SW480 (cell line): ENCODE results near the gene SIN3B.
A peak's percentile ranks its signal among the peaks of the same experiment; 100 is the strongest.

ENCODE experiments used
- DNase-seq: peaks from one replicate; pipeline ENCODE4 v3.0.0-alpha.2; 2016; ENCODE audit warnings: low spot score

SIN3B gene

GRCh38 chr19:16889366-16889882 lies 60.2 kb downstream of the SIN3B start:
- no peak for DNase-seq

- DNase-seq, result no peak
These were observed 60.8 kb downstream of the SIN3B start for GRCh38 chr19:16889883-16890460.

- DNase-seq, result no peak
These were observed 61.4 kb downstream of the SIN3B start for GRCh38 chr19:16890461-16891184.

- DNase-seq, result no peak
These were observed 62.6 kb downstream of the SIN3B start for GRCh38 chr19:16891696-16892382.

GRCh38 chr19:16892436-16892835 lies 63.2 kb downstream of the SIN3B start:
- DNase-seq, result no peak

GRCh38 chr19:16892868-16893685 lies 63.9 kb downstream of the SIN3B start:
- no peak for DNase-seq

GRCh38 chr19:16893686-16893989 lies 64.4 kb downstream of the SIN3B start:
- no peak for DNase-seq

- no peak for DNase-seq
These were observed 64.9 kb downstream of the SIN3B start for GRCh38 chr19:16894080-16894479.

- DNase-seq, result no peak
These were observed 66.4 kb downstream of the SIN3B start for GRCh38 chr19:16895467-16896145.

GRCh38 chr19:16896146-16897028 lies 67.2 kb downstream of the SIN3B start:
- peak; percentile 55 for DNase-seq

- DNase-seq, result peak; percentile 90
These were observed 68.0 kb downstream of the SIN3B start for GRCh38 chr19:16897029-16897855.

GRCh38 chr19:16897856-16898161 lies 68.6 kb downstream of the SIN3B start:
- no peak for DNase-seq

- DNase-seq, result no peak
These were observed 69.3 kb downstream of the SIN3B start for GRCh38 chr19:16898361-16899015.

- peak; percentile 44 for DNase-seq
These were observed 70.4 kb downstream of the SIN3B start for GRCh38 chr19:16899566-16900075.

- no peak for DNase-seq
These were observed 72.4 kb downstream of the SIN3B start for GRCh38 chr19:16901491-16902175.

- no peak for DNase-seq
These were observed 73.3 kb downstream of the SIN3B start for GRCh38 chr19:16902545-16902944.

GRCh38 chr19:16903347-16903746 lies 74.1 kb downstream of the SIN3B start:
- no peak for DNase-seq

- DNase-seq, result no peak
These were observed 75.4 kb downstream of the SIN3B start for GRCh38 chr19:16904599-16904998.

- DNase-seq, result no peak
These were observed 79.6 kb downstream of the SIN3B start for GRCh38 chr19:16908759-16909158.
